Upper lobe of left lung (tissue), 6 donors: ENCODE data around the gene GAB2. TPM values are rescaled to one million over a fixed set of nuclear protein-coding genes. Genes with fewer than 3 reads are reported as not detected.
"Not testable (repeated sequence)": the region's sequence is repeated elsewhere in the genome, so short reads cannot be mapped to it uniquely, and the experiment has no call there.

Experiments
- ATAC-seq, 2 donors: fragments of 200-7000 bp; cut with Tn5 transposase; one replicate each; pipeline ENCODE4 v1.9.1; 2022; ENCODE audit warnings: mild to moderate bottlenecking in 2 of 2, moderate library complexity in 2 of 2; ENCODE audit not compliant: low FRiP score in 2 of 2
- DNase-seq, 2 donors: peaks; one replicate each; pipeline ENCODE4 v3.0.0-alpha.2; 2019 to 2020
- H3K27ac ChIP-seq, 4 donors: fragments of 200-600 bp; sonication (generic); one replicate each; pipeline ENCODE4 v1.5.1; 2016 to 2019
- H3K27me3 ChIP-seq, 4 donors: fragments of 200-600 bp; sonication (generic); one replicate each; pipeline ENCODE4 v1.5.1; 2017 to 2019
- H3K36me3 ChIP-seq, 4 donors: fragments of 200-600 bp; sonication (generic); one replicate each; pipeline ENCODE4 v1.5.1; 2016 to 2019
- H3K4me1 ChIP-seq, 4 donors: fragments of 200-600 bp; sonication (generic); one replicate each; pipeline ENCODE4 v1.5.1; 2018 to 2019
- H3K4me3 ChIP-seq, 4 donors: fragments of 200-600 bp; sonication (generic); one replicate each; pipeline ENCODE4 v1.5.1; 2017 to 2019; ENCODE audit warnings: mild to moderate bottlenecking in 2 of 4, moderate library complexity in 1 of 4
- H3K9me3 ChIP-seq, 4 donors: fragments of 200-600 bp; sonication (generic); one replicate each; pipeline ENCODE4 v1.5.1; 2018 to 2019
- EP300 ChIP-seq, 4 donors: sonication (generic); formaldehyde crosslinking; IDR thresholded peaks; one replicate each; pipeline ENCODE4 v1.5.1; 2017; ENCODE audit warnings: antibody characterized with exemption in 4 of 4, control low read depth in 2 of 4
- POLR2A ChIP-seq, 4 donors: fragments of 450-650 bp; IDR thresholded peaks; one replicate each; pipeline ENCODE4 v1.5.1; 2016 to 2017; ENCODE audit warnings: antibody characterized with exemption in 4 of 4, mild to moderate bottlenecking in 2 of 4
- POLR2AphosphoS5 ChIP-seq, 2 donors: sonication (generic); formaldehyde crosslinking; IDR thresholded peaks; one replicate each; pipeline ENCODE4 v1.5.1; 2017; ENCODE audit warnings: antibody characterized with exemption in 2 of 2
- WGBS, 2 donors: methylation state at CpG; one replicate each; pipeline ENCODE4 v1.1.5; 2017 to 2018; 5-methylcytosine and 5-hydroxymethylcytosine counted together
- total RNA-seq, 6 donors: library from RNA; depleted of rRNA in 4 of 6; stranded (reverse); fragments of >200 nt in 4 of 6; gene quantifications; one replicate each; pipeline versions ENCODE4 v1.1.0 to v1.2.1, GENCODE V29; 2016 to 2021
- TF ChIP-seq, protein P1 (sequence below), 6 experiments: fragments of 450-650 bp in 4 of 6; fragments of 200-600 bp in 2 of 6; sonication (generic) in 2 of 6; IDR thresholded peaks; one replicate each; pipeline ENCODE4 v1.5.1; 2016 to 2019; ENCODE audit warnings: antibody characterized with exemption in 6 of 6
- donor health status: DM: no; HTN: no; CAD: no; lungs with moderate emphysema.
- donor health status: DM: no; HTN: yes; CAD: no; lungs with severe emphysema.

GAB2 gene
- total RNA-seq, 6 donors from 2014 or later, result 40.9 to 76.6 (median 50.4) TPM

DNA sequence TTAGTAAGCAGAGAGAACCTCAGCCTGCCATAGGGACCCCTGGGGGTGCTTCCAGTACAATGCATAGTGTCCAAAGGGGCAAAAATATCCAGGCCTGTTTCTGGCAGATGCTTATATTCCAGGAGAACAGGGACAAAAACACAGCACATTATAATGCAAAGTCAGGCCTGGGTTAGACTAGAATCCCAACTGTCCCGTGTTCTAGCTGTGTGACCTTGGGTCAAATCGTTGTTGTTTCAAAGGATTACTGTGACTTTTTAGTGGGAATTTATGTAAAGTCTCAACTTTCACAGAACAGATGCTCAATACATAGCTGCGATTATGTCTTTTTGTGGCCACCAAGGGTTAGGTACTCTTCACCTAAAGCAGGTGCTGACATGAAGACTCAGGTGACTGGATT, 142.9 kb downstream of the GAB2 start:
- no peak for TF ChIP-seq EP300 (IDR thresholded peaks at IDR 0.05)
- TF ChIP-seq POLR2A (IDR thresholded peaks at IDR 0.05), result no peak
- no peak for TF ChIP-seq POLR2AphosphoS5 (IDR thresholded peaks at IDR 0.05)
- TF ChIP-seq, protein P1, sequence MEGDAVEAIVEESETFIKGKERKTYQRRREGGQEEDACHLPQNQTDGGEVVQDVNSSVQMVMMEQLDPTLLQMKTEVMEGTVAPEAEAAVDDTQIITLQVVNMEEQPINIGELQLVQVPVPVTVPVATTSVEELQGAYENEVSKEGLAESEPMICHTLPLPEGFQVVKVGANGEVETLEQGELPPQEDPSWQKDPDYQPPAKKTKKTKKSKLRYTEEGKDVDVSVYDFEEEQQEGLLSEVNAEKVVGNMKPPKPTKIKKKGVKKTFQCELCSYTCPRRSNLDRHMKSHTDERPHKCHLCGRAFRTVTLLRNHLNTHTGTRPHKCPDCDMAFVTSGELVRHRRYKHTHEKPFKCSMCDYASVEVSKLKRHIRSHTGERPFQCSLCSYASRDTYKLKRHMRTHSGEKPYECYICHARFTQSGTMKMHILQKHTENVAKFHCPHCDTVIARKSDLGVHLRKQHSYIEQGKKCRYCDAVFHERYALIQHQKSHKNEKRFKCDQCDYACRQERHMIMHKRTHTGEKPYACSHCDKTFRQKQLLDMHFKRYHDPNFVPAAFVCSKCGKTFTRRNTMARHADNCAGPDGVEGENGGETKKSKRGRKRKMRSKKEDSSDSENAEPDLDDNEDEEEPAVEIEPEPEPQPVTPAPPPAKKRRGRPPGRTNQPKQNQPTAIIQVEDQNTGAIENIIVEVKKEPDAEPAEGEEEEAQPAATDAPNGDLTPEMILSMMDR (IDR thresholded peaks at IDR 0.05), result no peak
- no peak for DNase-seq
- Histone ChIP-seq H3K27me3 (no peaks in the 10 kb centered on the region), H3K27ac (no peak overlapping the region), H3K9me3 (peaks cover 0 to 8% (median 6%) of the 10 kb centered on the region in 4 donors), H3K36me3 (peaks cover 0 to 19% (median 2%) of the 10 kb centered on the region in 4 donors), H3K4me1 (peaks cover 11 to 40% (median 25%) of the 10 kb centered on the region in 4 donors), H3K4me3 (no peak overlapping the region)
- WGBS, 2 donors, result 88 to 92% methylated on average over 3 of the region's 3 CpGs
- ATAC-seq, result no peak

DNA sequence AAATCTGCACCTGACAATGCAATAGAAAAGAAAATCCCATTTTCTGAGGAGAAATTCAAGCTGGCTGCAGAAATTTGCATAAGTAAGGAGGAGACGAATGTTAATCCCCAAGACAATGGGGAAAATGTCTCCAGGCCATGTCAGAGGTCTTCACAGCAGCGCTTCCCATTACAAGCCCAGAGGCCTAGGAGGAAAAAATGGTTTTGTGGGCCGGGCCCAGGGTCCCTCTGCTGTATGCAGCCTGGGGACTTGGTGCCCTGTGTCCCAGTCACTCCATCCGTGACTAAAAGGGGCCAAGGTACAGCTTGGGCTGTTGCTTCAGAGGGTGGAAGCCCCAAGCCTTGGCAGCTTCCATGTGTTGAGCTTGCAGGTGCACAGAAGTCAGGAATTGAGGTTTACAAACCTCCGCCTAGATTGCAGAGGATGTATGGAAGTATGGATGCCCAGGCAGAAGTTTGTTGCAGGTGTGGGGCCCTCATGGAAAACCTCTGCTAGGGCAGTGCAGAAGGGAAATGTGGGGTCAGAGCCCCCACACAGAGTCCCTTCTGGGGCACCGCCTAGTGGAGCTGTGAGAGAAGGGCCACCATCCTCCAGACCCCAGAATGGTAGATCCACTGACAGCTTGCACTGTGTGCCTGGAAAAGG, 144.9 kb downstream of the GAB2 start:
- not testable (repeated sequence) for H3K27me3 ChIP-seq, H3K4me3 ChIP-seq, ATAC-seq, DNase-seq, H3K27ac ChIP-seq, H3K9me3 ChIP-seq
- WGBS, 2 donors, result 76 to 92% methylated on average over 5 to 6 of the region's 6 CpGs
- peaks cover 9 to 29% (median 12%) of the 10 kb centered on the region in 4 donors for H3K4me1 ChIP-seq
- peaks cover 0 to 19% (median 2%) of the 10 kb centered on the region in 4 donors for H3K36me3 ChIP-seq

DNA sequence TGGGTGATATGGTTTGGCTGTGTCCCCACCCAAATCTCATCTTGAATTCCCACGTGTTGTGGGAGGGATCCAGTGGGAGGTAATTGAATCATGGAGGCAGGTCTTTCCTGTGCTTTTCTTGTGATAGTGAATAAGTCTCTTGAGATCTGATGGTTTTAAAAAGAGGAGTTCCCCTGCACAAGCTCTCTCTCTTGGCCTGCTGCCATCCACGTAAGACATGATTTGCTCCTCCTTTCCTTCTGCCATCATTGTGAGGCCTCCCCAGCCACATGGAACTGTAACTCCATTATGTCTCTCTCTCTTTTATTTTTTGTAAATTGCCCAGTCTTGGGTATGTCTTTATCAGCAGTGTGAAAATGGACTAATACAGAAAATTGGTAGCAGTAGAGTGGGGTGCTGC, 145.8 kb downstream of the GAB2 start:
- not testable (repeated sequence) for H3K27ac ChIP-seq, H3K4me3 ChIP-seq, H3K9me3 ChIP-seq, DNase-seq, H3K27me3 ChIP-seq, ATAC-seq
- 91% methylated on average over 2 of the region's 2 CpGs for WGBS, 2 donors
- peaks cover 4 to 23% (median 6%) of the 10 kb centered on the region in 4 donors for H3K4me1 ChIP-seq
- H3K36me3 ChIP-seq, result peaks cover 0 to 19% (median 2%) of the 10 kb centered on the region in 4 donors

DNA sequence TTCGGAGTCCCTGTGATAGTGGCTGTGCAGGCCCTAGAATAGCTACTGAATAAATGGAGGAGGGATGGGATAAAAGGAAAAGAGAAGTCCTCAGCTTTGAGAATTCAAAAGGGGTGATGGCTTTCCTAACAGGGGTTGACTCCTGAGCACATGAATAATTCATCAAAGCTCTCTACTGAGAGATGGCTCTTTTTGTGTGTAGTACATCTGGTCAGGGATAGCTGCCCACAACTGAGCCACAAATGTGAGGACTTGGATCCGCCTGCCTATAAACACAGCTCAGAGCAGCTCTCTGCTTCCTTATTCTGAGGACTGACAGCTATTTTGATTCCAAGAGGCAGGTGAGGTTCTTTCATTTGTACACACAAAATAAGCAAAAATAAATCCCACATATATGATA, 146.6 kb downstream of the GAB2 start:
- TF ChIP-seq POLR2AphosphoS5 (IDR thresholded peaks at IDR 0.05) (no peak), EP300 (IDR thresholded peaks at IDR 0.05) (no peak), POLR2A (IDR thresholded peaks at IDR 0.05) (no peak)
- TF ChIP-seq, protein P1 (IDR thresholded peaks at IDR 0.05), result no peak
- 91 to 98% methylated on average over 2 of the region's 2 CpGs for WGBS, 2 donors
- ATAC-seq (no peak), DNase-seq (no peak)
- Histone ChIP-seq H3K36me3 (peaks cover 0 to 19% (median 2%) of the 10 kb centered on the region in 4 donors), H3K4me3 (no peak overlapping the region), H3K27me3 (no peaks in the 10 kb centered on the region), H3K9me3 (peaks cover 0 to 8% (median 6%) of the 10 kb centered on the region in 4 donors), H3K27ac (no peak overlapping the region), H3K4me1 (peaks cover 4 to 28% (median 9%) of the 10 kb centered on the region in 4 donors)

DNA sequence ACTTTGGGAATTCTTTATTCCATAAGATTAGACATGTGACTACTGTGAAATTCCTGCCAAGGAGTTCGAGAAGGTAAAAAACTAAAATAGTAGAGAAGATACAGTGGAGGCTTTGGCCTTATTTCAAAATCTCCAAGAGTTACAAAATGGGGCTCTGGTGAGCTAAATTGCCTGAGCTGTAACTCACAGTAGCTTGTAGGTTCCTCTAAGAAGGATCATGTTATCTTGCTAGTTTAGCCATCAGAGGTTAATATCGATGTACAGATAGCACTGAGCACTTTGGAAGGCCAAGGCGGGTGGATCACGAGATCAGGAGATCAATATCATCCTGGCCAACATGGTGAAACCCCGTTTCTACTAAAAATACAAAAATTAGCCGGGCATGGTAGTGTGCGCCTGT, 147.8 kb downstream of the GAB2 start:
- Histone ChIP-seq H3K4me1 (peaks cover 4 to 21% (median 9%) of the 10 kb centered on the region in 4 donors), H3K27ac (peak overlapping the region in 3 of 4 donors; percentile 15 to 75 (median 17)), H3K4me3 (no peak overlapping the region), H3K27me3 (no peaks in the 10 kb centered on the region), H3K36me3 (peaks cover 0 to 19% (median 2%) of the 10 kb centered on the region in 4 donors), H3K9me3 (peaks cover 0 to 8% (median 6%) of the 10 kb centered on the region in 4 donors)
- no peak for TF ChIP-seq EP300 (IDR thresholded peaks at IDR 0.05)
- TF ChIP-seq POLR2AphosphoS5 (IDR thresholded peaks at IDR 0.05), result no peak
- no peak for TF ChIP-seq POLR2A (IDR thresholded peaks at IDR 0.05)
- TF ChIP-seq, protein P1 (IDR thresholded peaks at IDR 0.05), result no peak
- WGBS, 2 donors, result 89 to 93% methylated on average over 7 of the region's 7 CpGs
- ATAC-seq (no peak), DNase-seq (no peak)
